GM23338 (cell line): ENCODE results near the gene MAPK14. TPM values are rescaled to one million over a fixed set of nuclear protein-coding genes. Genes with fewer than 3 reads are reported as not detected.

Experiments
- ATAC-seq: fragments of 200-7000 bp; cut with Tn5 transposase; 3 replicates; pipeline ENCODE4 v1.9.1; 2020
- DNase-seq: peaks from one replicate; pipeline ENCODE4 v3.0.0-alpha.2; 2015; ENCODE audit warnings: low spot score
- H2AFZ ChIP-seq: fragments of 200-600 bp; sonication (generic); 2 replicates; pipeline ENCODE4 v1.8.0; 2016; ENCODE audit warnings: antibody characterized with exemption, mild to moderate bottlenecking, moderate library complexity
- H3F3A ChIP-seq: fragments of 200-600 bp; sonication (generic); replicated peaks from 2 replicates; pipeline ENCODE4 v1.8.0; 2017; ENCODE audit warnings: antibody characterized with exemption, mixed run types, low read depth
- H3K27ac ChIP-seq: fragments of 200-600 bp; sonication (generic); 2 replicates; pipeline ENCODE4 v1.6.1; 2016; ENCODE audit warnings: low read depth
- H3K27me3 ChIP-seq: fragments of 200-600 bp; sonication (generic); 2 replicates; pipeline ENCODE4 v1.8.0; 2016; ENCODE audit warnings: mild to moderate bottlenecking, mixed run types, moderate library complexity; ENCODE audit not compliant: insufficient read depth
- H3K36me3 ChIP-seq: fragments of 200-600 bp; sonication (generic); 2 replicates; pipeline ENCODE4 v1.8.0; 2016; ENCODE audit warnings: mild to moderate bottlenecking; ENCODE audit not compliant: insufficient read depth
- H3K4me1 ChIP-seq: fragments of 200-600 bp; sonication (generic); 2 replicates; pipeline ENCODE4 v1.8.0; 2016; ENCODE audit warnings: mild to moderate bottlenecking, moderate library complexity; ENCODE audit not compliant: insufficient read depth
- H3K4me2 ChIP-seq: fragments of 200-600 bp; sonication (generic); 2 replicates; pipeline ENCODE4 v1.7.1; 2017; ENCODE audit warnings: mixed run types
- H3K4me3 ChIP-seq: fragments of 200-600 bp; sonication (generic); 2 replicates; pipeline ENCODE4 v1.6.1; 2016; ENCODE audit warnings: mixed run types
- H3K79me2 ChIP-seq: fragments of 200-600 bp; sonication (generic); replicated peaks from 2 replicates; pipeline ENCODE4 v1.8.0; 2017; ENCODE audit warnings: mild to moderate bottlenecking; ENCODE audit not compliant: insufficient read depth
- H3K9me2 ChIP-seq: fragments of 200-600 bp; sonication (generic); 2 replicates; pipeline ENCODE4 v1.8.0; 2017; ENCODE audit not compliant: insufficient read depth
- H4K20me1 ChIP-seq: fragments of 200-600 bp; sonication (generic); replicated peaks from 2 replicates; pipeline ENCODE4 v1.8.0; 2017; ENCODE audit warnings: mild to moderate bottlenecking; ENCODE audit not compliant: insufficient read depth
- H3K27ac Mint-ChIP-seq: 2 replicates; pipeline ENCODE4 v1.8.0; 2020; ENCODE audit warnings: inconsistent platforms, mild to moderate bottlenecking, moderate library complexity, mixed read lengths
- H3K27me3 Mint-ChIP-seq: 3 replicates; pipeline ENCODE4 v1.8.0; 2022; ENCODE audit warnings: low read depth, mild to moderate bottlenecking, moderate library complexity, mixed read lengths, inconsistent platforms; ENCODE audit not compliant: insufficient read depth, poor library complexity
- H3K36me3 Mint-ChIP-seq: 3 replicates; pipeline ENCODE4 v1.8.0; 2021; ENCODE audit warnings: low read depth, mild to moderate bottlenecking, inconsistent platforms, moderate library complexity, mixed read lengths
- H3K4me1 Mint-ChIP-seq: 3 replicates; pipeline ENCODE4 v1.8.0; 2020; ENCODE audit warnings: mild to moderate bottlenecking, inconsistent platforms, mixed read lengths
- H3K4me3 Mint-ChIP-seq: 3 replicates; pipeline ENCODE4 v1.8.0; 2021; ENCODE audit warnings: moderate library complexity, mild to moderate bottlenecking, inconsistent platforms, mixed read lengths
- H3K9me3 Mint-ChIP-seq: 3 replicates; pipeline ENCODE4 v1.8.0; 2020; ENCODE audit warnings: moderate library complexity, mild to moderate bottlenecking, inconsistent platforms, mixed read lengths
- CREB1 ChIP-seq: fragments of 250-450 bp; sonication (Bioruptor Pico); IDR thresholded peaks from 2 replicates; pipeline ENCODE4 v1.5.0; 2020; ENCODE audit warnings: low read depth, mild to moderate bottlenecking, moderate library complexity
- EZH2 ChIP-seq: fragments of 200-600 bp; sonication (generic); IDR thresholded peaks from one replicate; pipeline ENCODE4 v1.8.0; 2017; ENCODE audit warnings: antibody characterized with exemption, mild to moderate bottlenecking, low read depth; ENCODE audit not compliant: unreplicated experiment
- JUNB ChIP-seq: IDR thresholded peaks from one replicate; pipeline ENCODE4 v1.6.1; 2016; ENCODE audit warnings: antibody characterized with exemption; ENCODE audit not compliant: unreplicated experiment
- NANOG ChIP-seq: IDR thresholded peaks from 2 replicates; pipeline ENCODE4 v1.6.1; 2016; ENCODE audit warnings: antibody characterized with exemption, borderline replicate concordance
- POLR2AphosphoS5 ChIP-seq: IDR thresholded peaks from 2 replicates; pipeline ENCODE4 v1.6.1; 2016; ENCODE audit warnings: antibody characterized with exemption, low read depth
- STAT1 ChIP-seq: IDR thresholded peaks from one replicate; pipeline ENCODE4 v1.6.1; 2016; ENCODE audit warnings: antibody characterized with exemption; ENCODE audit not compliant: unreplicated experiment
- ZNF331 ChIP-seq: fragments of 250-450 bp; sonication (Bioruptor Pico); IDR thresholded peaks from 2 replicates; pipeline ENCODE4 v1.5.0; 2020; ENCODE audit warnings: low read depth, mild to moderate bottlenecking, moderate library complexity
- polyA plus RNA-seq: library from polyadenylated mRNA; unstranded; fragments of >200 nt; fragmentation: Nextera tagmentation; extraction: Ambion mirVana; gene quantifications from 2 replicates; pipeline ENCODE4 v1.2.1, GENCODE V29; 2016
- total RNA-seq: library from RNA; depleted of rRNA; stranded (reverse); fragments of >200 nt; shearing (Covaris generic); gene quantifications from 2 replicates; pipeline ENCODE4 v1.2.3, GENCODE V29; 2014
- TF ChIP-seq, protein P1 (sequence below): IDR thresholded peaks from 2 replicates; pipeline ENCODE4 v1.6.1; 2016; ENCODE audit warnings: antibody characterized with exemption
- TF ChIP-seq, protein P2 (sequence below), 2 experiments: fragments of 200-600 bp in 1 of 2; sonication (generic) in 1 of 2; conservative IDR thresholded peaks; 2 replicates each; pipeline versions ENCODE4 v1.5.1 to v1.6.1; 2016 to 2017; ENCODE audit warnings: antibody characterized with exemption in 2 of 2, low read depth in 2 of 2, mild to moderate bottlenecking in 2 of 2, moderate library complexity in 1 of 2

Gene MAPK14
- total and polyA plus RNA-seq, 2 experiments from 2014 or later, result 8.8 to 44.5 TPM

DNA sequence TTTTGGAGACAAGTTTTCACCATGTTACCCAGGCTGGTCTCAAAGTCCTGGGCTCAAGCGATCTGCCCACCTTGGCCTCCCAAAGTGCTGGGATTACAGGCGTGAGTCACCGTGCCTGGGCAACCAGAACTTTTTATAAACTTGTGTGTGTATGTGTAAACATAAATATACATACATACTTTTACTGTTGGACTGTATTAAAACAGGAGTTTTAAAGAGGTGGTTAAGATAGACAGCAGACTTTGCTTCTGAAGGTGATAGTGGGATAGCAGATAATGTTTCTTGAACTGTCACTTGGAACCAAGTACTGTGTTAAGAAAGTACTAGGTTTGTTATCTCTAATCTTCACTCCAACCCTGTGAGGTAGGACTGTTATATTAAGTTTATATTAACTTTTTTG, 74.1 kb downstream of the MAPK14 start (continued):
- TF ChIP-seq EZH2, result no peak
- TF ChIP-seq, protein P1, sequence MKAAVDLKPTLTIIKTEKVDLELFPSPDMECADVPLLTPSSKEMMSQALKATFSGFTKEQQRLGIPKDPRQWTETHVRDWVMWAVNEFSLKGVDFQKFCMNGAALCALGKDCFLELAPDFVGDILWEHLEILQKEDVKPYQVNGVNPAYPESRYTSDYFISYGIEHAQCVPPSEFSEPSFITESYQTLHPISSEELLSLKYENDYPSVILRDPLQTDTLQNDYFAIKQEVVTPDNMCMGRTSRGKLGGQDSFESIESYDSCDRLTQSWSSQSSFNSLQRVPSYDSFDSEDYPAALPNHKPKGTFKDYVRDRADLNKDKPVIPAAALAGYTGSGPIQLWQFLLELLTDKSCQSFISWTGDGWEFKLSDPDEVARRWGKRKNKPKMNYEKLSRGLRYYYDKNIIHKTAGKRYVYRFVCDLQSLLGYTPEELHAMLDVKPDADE, result no peak
- TF ChIP-seq NANOG, result no peak
- no peak for TF ChIP-seq CREB1 (CRISPR knock-in tag)
- TF ChIP-seq, protein P2, sequence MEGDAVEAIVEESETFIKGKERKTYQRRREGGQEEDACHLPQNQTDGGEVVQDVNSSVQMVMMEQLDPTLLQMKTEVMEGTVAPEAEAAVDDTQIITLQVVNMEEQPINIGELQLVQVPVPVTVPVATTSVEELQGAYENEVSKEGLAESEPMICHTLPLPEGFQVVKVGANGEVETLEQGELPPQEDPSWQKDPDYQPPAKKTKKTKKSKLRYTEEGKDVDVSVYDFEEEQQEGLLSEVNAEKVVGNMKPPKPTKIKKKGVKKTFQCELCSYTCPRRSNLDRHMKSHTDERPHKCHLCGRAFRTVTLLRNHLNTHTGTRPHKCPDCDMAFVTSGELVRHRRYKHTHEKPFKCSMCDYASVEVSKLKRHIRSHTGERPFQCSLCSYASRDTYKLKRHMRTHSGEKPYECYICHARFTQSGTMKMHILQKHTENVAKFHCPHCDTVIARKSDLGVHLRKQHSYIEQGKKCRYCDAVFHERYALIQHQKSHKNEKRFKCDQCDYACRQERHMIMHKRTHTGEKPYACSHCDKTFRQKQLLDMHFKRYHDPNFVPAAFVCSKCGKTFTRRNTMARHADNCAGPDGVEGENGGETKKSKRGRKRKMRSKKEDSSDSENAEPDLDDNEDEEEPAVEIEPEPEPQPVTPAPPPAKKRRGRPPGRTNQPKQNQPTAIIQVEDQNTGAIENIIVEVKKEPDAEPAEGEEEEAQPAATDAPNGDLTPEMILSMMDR (conservative IDR thresholded peaks at IDR 0.05; ENCODE audit: low read depth in 2 of 2), result no peak
- TF ChIP-seq STAT1, result no peak

DNA sequence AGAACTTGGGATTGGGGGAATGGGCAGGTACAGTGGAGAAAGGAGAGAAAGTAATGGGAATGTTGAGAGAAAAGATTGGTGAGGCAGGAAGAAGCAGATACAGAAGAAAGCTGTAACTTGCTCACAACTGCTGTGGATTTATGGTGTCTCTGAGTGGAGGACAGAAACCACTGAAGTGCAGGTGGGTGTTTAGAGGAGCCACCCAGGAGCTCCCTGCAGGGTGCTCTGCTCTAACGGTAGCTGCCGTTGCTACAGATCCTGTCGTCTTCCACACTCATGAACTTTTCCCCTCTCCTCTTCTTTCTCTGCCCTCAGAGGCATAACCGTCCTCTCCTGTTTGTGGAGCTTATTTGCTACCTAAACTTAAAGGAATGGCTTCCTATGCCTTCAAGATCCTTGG, 75.2 kb downstream of the MAPK14 start:
- no peak overlapping the region for H3K4me3 ChIP-seq
- no peaks in the 10 kb centered on the region for H3F3A ChIP-seq
- H3K79me2 ChIP-seq, result no peaks in the 10 kb centered on the region
- Mint-ChIP-seq H3K4me3 (no peak overlapping the region), H3K9me3 (no peaks in the 10 kb centered on the region), H3K4me1 (peaks cover 5% of the 10 kb centered on the region; the same call in 2 of the 3 replicates), H3K27me3 (peaks cover 2% of the 10 kb centered on the region), H3K27ac (peak overlapping the region; percentile 6; the same call in 1 of the 2 replicates), H3K36me3 (peaks cover 3% of the 10 kb centered on the region)
- DNase-seq, result no peak
- H4K20me1 ChIP-seq, result no peaks in the 10 kb centered on the region; the same call in none of the 2 replicates
- H3K4me2 ChIP-seq, result no peak overlapping the region
- H3K36me3 ChIP-seq, result no peaks in the 10 kb centered on the region
- H2AFZ ChIP-seq, result no peak overlapping the region
- no peaks in the 10 kb centered on the region for H3K9me2 ChIP-seq
- no peak overlapping the region for H3K27ac ChIP-seq
- ATAC-seq, result no peak
- no peaks in the 10 kb centered on the region; the same call in 1 of the 2 replicates for H3K4me1 ChIP-seq
- no peaks in the 10 kb centered on the region for H3K27me3 ChIP-seq
- TF ChIP-seq ZNF331 (CRISPR knock-in tag), result no peak
- no peak for TF ChIP-seq NANOG

DNA sequence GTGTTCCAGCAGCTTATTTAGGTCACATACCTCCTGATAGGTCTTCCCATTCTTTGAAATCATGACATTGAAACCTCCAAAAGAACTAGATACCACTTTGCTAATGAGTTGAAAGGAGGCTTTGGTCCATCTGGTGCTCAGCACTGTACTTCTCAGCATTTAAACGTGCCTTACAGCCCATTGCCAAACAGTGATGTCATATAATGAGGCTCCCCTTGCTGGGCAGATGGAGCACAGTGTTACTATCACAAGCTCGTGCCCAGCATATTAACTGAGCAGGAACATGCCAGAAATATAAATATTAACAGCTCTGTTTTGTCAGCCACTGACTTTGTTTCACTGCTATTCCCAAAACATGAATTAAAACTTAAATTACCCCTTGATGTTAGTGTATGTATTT, 77.2 kb downstream of the MAPK14 start:
- H3K4me1 ChIP-seq, result no peaks in the 10 kb centered on the region
- DNase-seq (no peak), ATAC-seq (no peak)
- no peaks in the 10 kb centered on the region for H3F3A ChIP-seq
- H3K27ac ChIP-seq, result no peak overlapping the region
- peaks cover 14% of the 10 kb centered on the region for H3K36me3 Mint-ChIP-seq
- H3K4me1 Mint-ChIP-seq, result no peaks in the 10 kb centered on the region
- no peaks in the 10 kb centered on the region for H3K9me2 ChIP-seq
- no peaks in the 10 kb centered on the region for H3K27me3 ChIP-seq
- H3K4me2 ChIP-seq, result no peak overlapping the region
- no peak overlapping the region for H3K4me3 Mint-ChIP-seq
- H3K36me3 ChIP-seq, result no peaks in the 10 kb centered on the region
- H4K20me1 ChIP-seq, result no peaks in the 10 kb centered on the region; the same call in none of the 2 replicates
- no peak overlapping the region for H2AFZ ChIP-seq
- peaks cover 5% of the 10 kb centered on the region for H3K27me3 Mint-ChIP-seq
- H3K9me3 Mint-ChIP-seq, result no peaks in the 10 kb centered on the region
- no peaks in the 10 kb centered on the region for H3K79me2 ChIP-seq
- no peak overlapping the region for H3K4me3 ChIP-seq
- no peak overlapping the region for H3K27ac Mint-ChIP-seq
- TF ChIP-seq, protein P2 (conservative IDR thresholded peaks at IDR 0.05; ENCODE audit: low read depth in 2 of 2), result no peak
- TF ChIP-seq CREB1 (CRISPR knock-in tag) (no peak), NANOG (no peak), STAT1 (no peak), JUNB (no peak), POLR2AphosphoS5 (no peak), ZNF331 (CRISPR knock-in tag) (no peak)
- TF ChIP-seq, protein P1, result no peak
